BLaER1 (cell line): ENCODE data around the gene ATP5PB.

Experiments
- H3K27ac ChIP-seq: shearing (Covaris generic); formaldehyde crosslinking; 2 replicates; pipeline ENCODE4 v1.8.1; 2022
- H3K27me3 ChIP-seq: shearing (Covaris generic); formaldehyde crosslinking; 2 replicates; pipeline ENCODE4 v1.8.1; 2022
- H3K36me3 ChIP-seq: shearing (Covaris generic); formaldehyde crosslinking; 2 replicates; pipeline ENCODE4 v1.8.1; 2022
- H3K4me1 ChIP-seq: shearing (Covaris generic); formaldehyde crosslinking; 2 replicates; pipeline ENCODE4 v1.8.1; 2022
- H3K4me2 ChIP-seq: shearing (Covaris generic); formaldehyde crosslinking; 2 replicates; pipeline ENCODE4 v1.8.1; 2022
- H3K4me3 ChIP-seq: shearing (Covaris generic); formaldehyde crosslinking; 2 replicates; pipeline ENCODE4 v1.8.1; 2022
- H3K9ac ChIP-seq: shearing (Covaris generic); formaldehyde crosslinking; 2 replicates; pipeline ENCODE4 v1.8.1; 2022
- H3K9me3 ChIP-seq: shearing (Covaris generic); formaldehyde crosslinking; 2 replicates; pipeline ENCODE4 v1.8.1; 2022
- H4K20me1 ChIP-seq: shearing (Covaris generic); formaldehyde crosslinking; 2 replicates; pipeline ENCODE4 v1.8.1; 2022
- Cebpa-rat ChIP-seq: shearing (Covaris generic); IDR thresholded peaks from 2 replicates; pipeline ENCODE4 v1.8.1; 2022

The ATP5PB gene

DNA sequence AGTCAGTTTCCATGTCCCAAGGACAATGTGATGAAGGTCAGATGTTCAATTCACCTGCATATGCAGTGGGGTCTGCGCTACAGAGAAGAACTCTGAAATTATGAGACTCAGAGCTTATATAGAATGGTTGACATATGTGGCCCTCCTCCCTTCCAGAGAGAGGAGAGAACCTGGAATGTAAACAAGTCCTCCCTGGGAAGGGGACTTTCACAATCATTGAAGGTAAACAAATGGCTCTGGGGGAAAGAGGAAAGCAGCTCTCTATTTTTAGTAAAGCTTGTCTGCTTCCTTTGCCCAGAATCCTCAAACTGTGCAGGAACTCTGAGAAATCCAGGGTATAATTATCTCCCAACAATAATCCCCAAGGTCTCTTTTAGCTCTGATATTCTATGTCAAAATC is 31.5 kb upstream of the ATP5PB start:
- Histone ChIP-seq H3K36me3 (peaks cover 19% of the 10 kb centered on the region; the same call in 1 of the 2 replicates), H3K27me3 (no peaks in the 10 kb centered on the region), H3K4me2 (no peak overlapping the region), H4K20me1 (no peaks in the 10 kb centered on the region), H3K27ac (no peak overlapping the region), H3K9ac (no peak overlapping the region), H3K9me3 (no peaks in the 10 kb centered on the region), H3K4me3 (no peak overlapping the region), H3K4me1 (no peaks in the 10 kb centered on the region)
- no peak for TF ChIP-seq Cebpa-rat

DNA sequence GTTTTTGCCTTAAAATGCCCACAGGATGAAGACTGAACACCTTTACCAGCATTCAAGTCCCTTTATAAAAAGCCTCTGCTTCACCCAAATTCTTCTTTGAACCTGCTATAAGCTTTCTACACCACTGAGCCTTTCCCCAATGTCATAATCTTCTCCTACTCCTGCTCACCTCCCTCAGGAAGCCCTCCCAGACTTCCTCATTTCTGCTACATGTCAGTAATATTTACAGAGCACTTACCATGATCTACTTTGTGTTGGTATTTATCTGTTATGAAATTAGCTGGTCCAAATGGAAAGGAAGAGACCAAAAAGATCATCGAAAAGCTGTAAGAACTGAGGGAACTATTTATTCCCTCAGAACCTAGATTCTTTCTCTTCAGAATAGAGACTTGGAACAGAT is 30.2 kb upstream of the ATP5PB start:
- TF ChIP-seq Cebpa-rat, result no peak
- Histone ChIP-seq H3K4me3 (no peak overlapping the region), H3K4me2 (no peak overlapping the region), H4K20me1 (no peaks in the 10 kb centered on the region), H3K27ac (no peak overlapping the region), H3K9ac (no peak overlapping the region), H3K9me3 (no peaks in the 10 kb centered on the region), H3K36me3 (peaks cover 19% of the 10 kb centered on the region; the same call in 1 of the 2 replicates), H3K4me1 (no peaks in the 10 kb centered on the region), H3K27me3 (no peaks in the 10 kb centered on the region)

DNA sequence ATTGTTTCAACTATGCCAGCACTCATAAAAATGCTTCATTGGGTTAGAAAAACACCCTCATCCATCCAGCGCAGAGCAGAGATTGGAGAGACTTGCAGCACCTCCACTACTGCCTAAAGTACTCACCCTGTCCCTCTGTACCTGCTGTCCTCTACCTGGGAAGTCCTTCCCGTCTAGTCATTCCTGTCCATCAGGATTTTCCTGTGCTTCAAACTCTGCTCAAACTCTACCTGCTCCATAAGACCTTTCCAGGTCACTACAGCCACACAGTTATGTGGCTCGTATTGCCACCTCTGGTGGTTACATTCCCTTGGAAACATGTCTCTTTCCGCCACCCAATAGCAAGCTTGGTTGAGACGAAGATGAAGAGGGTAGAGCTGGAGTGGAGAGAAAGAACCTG is 28.9 kb upstream of the ATP5PB start:
- Histone ChIP-seq H3K27ac (no peak overlapping the region), H3K27me3 (no peaks in the 10 kb centered on the region), H3K36me3 (peaks cover 12% of the 10 kb centered on the region; the same call in 1 of the 2 replicates), H3K4me3 (no peak overlapping the region), H3K9ac (no peak overlapping the region), H3K4me2 (no peak overlapping the region), H3K4me1 (no peaks in the 10 kb centered on the region), H3K9me3 (no peaks in the 10 kb centered on the region), H4K20me1 (no peaks in the 10 kb centered on the region)
- no peak for TF ChIP-seq Cebpa-rat

GRCh38 chr1:111422546-111423391 is 26.5 kb upstream of the ATP5PB start:
- no peaks in the 10 kb centered on the region for H4K20me1 ChIP-seq
- no peaks in the 10 kb centered on the region for H3K27me3 ChIP-seq
- H3K4me2 ChIP-seq, result no peak overlapping the region
- no peaks in the 10 kb centered on the region for H3K4me1 ChIP-seq
- no peak overlapping the region for H3K9ac ChIP-seq
- H3K36me3 ChIP-seq, result peaks cover 12% of the 10 kb centered on the region; the same call in 1 of the 2 replicates
- no peak for TF ChIP-seq Cebpa-rat
- no peak overlapping the region for H3K27ac ChIP-seq
- no peak overlapping the region for H3K4me3 ChIP-seq
- no peaks in the 10 kb centered on the region for H3K9me3 ChIP-seq

GRCh38 chr1:111424281-111424680 is 25.0 kb upstream of the ATP5PB start:
- no peaks in the 10 kb centered on the region for H3K4me1 ChIP-seq
- H3K9me3 ChIP-seq, result no peaks in the 10 kb centered on the region
- H3K4me3 ChIP-seq, result no peak overlapping the region
- H3K9ac ChIP-seq, result no peak overlapping the region
- no peaks in the 10 kb centered on the region for H3K27me3 ChIP-seq
- H4K20me1 ChIP-seq, result no peaks in the 10 kb centered on the region
- H3K27ac ChIP-seq, result no peak overlapping the region
- no peak overlapping the region for H3K4me2 ChIP-seq
- peaks cover 12% of the 10 kb centered on the region; the same call in 1 of the 2 replicates for H3K36me3 ChIP-seq
- TF ChIP-seq Cebpa-rat, result no peak

- no peaks in the 10 kb centered on the region for H3K27me3 ChIP-seq
- H3K4me1 ChIP-seq, result no peaks in the 10 kb centered on the region
- no peak overlapping the region for H3K27ac ChIP-seq
- H3K4me2 ChIP-seq, result no peak overlapping the region
- H3K4me3 ChIP-seq, result no peak overlapping the region
- H4K20me1 ChIP-seq, result 0 out of 2 replicates have a peak, but pooled peaks cover 8% of the 10 kb centered on the region
- TF ChIP-seq Cebpa-rat, result no peak
- H3K9ac ChIP-seq, result no peak overlapping the region
- peaks cover 47% of the 10 kb centered on the region for H3K36me3 ChIP-seq
- H3K9me3 ChIP-seq, result no peaks in the 10 kb centered on the region
Observed at GRCh38 chr1:111436726-111437125, 12.5 kb upstream of the ATP5PB start.

GRCh38 chr1:111439461-111440351 is 9.6 kb upstream of the ATP5PB start:
- TF ChIP-seq Cebpa-rat, result no peak
- no peak overlapping the region for H3K4me3 ChIP-seq
- H3K9ac ChIP-seq, result no peak overlapping the region
- peaks cover 77% of the 10 kb centered on the region for H3K36me3 ChIP-seq
- H3K27ac ChIP-seq, result no peak overlapping the region
- peaks cover 29% of the 10 kb centered on the region; the same call in 1 of the 2 replicates for H4K20me1 ChIP-seq
- H3K27me3 ChIP-seq, result no peaks in the 10 kb centered on the region
- H3K4me2 ChIP-seq, result no peak overlapping the region
- H3K9me3 ChIP-seq, result no peaks in the 10 kb centered on the region
- no peaks in the 10 kb centered on the region for H3K4me1 ChIP-seq

GRCh38 chr1:111441573-111442192 is 7.6 kb upstream of the ATP5PB start:
- H4K20me1 ChIP-seq, result peaks cover 38% of the 10 kb centered on the region; the same call in 1 of the 2 replicates
- no peaks in the 10 kb centered on the region for H3K9me3 ChIP-seq
- H3K4me1 ChIP-seq, result peaks cover 3% of the 10 kb centered on the region; the same call in 1 of the 2 replicates
- H3K27ac ChIP-seq, result no peak overlapping the region
- no peaks in the 10 kb centered on the region for H3K27me3 ChIP-seq
- H3K9ac ChIP-seq, result no peak overlapping the region
- H3K4me2 ChIP-seq, result no peak overlapping the region
- H3K4me3 ChIP-seq, result no peak overlapping the region
- H3K36me3 ChIP-seq, result peaks cover 97% of the 10 kb centered on the region
- TF ChIP-seq Cebpa-rat, result no peak

- no peak for TF ChIP-seq Cebpa-rat
- peaks cover 11% of the 10 kb centered on the region for H3K4me1 ChIP-seq
- H3K9me3 ChIP-seq, result no peaks in the 10 kb centered on the region
- H4K20me1 ChIP-seq, result peaks cover 45% of the 10 kb centered on the region; the same call in 1 of the 2 replicates
- no peak overlapping the region for H3K4me3 ChIP-seq
- H3K4me2 ChIP-seq, result no peak overlapping the region
- no peak overlapping the region for H3K27ac ChIP-seq
- no peak overlapping the region for H3K9ac ChIP-seq
- peaks cover 100% of the 10 kb centered on the region for H3K36me3 ChIP-seq
- H3K27me3 ChIP-seq, result no peaks in the 10 kb centered on the region
Observed at GRCh38 chr1:111442457-111442856, 6.8 kb upstream of the ATP5PB start.
